ENCODE results near the gene MISP3. TPM values are rescaled to one million over a fixed set of nuclear protein-coding genes. Genes with fewer than 3 reads are reported as not detected.

Gene MISP3
- total RNA-seq, 1 donor from 2014 or later: 6.7 TPM

GRCh38 chr19:14113762-14114414 is 41.3 kb downstream of the MISP3 start:
- H3K4me3 ChIP-seq: no peak overlapping the region
- peaks cover 44% of the 10 kb centered on the region for H3K4me1 ChIP-seq

GRCh38 chr19:14114439-14114838 is 41.9 kb downstream of the MISP3 start:
- DNase-seq (no peak), ATAC-seq (no peak)
- intact Hi-C loops (cut with DNase I): no loop called here
- Histone ChIP-seq H3K36me3 (no peaks in the 10 kb centered on the region), H3K9me3 (no peaks in the 10 kb centered on the region), H3K4me3 (no peak overlapping the region), H3K27me3 (no peaks in the 10 kb centered on the region), H3K27ac (peak overlapping the region; percentile 80), H3K4me1 (peaks cover 49% of the 10 kb centered on the region)
- TF ChIP-seq CTCF (IDR thresholded peaks at IDR 0.05): no peak

More at GRCh38 chr19:14113762-14114414, 41.3 kb downstream of the MISP3 start:
- Histone ChIP-seq H3K27me3 (no peaks in the 10 kb centered on the region), H3K9me3 (no peaks in the 10 kb centered on the region), H3K27ac (peak overlapping the region; percentile 80), H3K36me3 (no peaks in the 10 kb centered on the region)
- DNase-seq (peak; percentile 76), ATAC-seq (no peak)
- intact Hi-C loops (cut with DNase I): no loop called here
- TF ChIP-seq CTCF (IDR thresholded peaks at IDR 0.05): peak; percentile 29

- peaks cover 53% of the 10 kb centered on the region for H3K4me1 ChIP-seq
- peak; percentile 80 for DNase-seq
- H3K27me3 ChIP-seq: no peaks in the 10 kb centered on the region
- peak; percentile 3 for ATAC-seq
- peak; percentile 64 for TF ChIP-seq CTCF (IDR thresholded peaks at IDR 0.05)
- H3K27ac ChIP-seq: peak overlapping the region; percentile 80
- no peaks in the 10 kb centered on the region for H3K36me3 ChIP-seq
- intact Hi-C loops (cut with DNase I): no loop called here
- H3K4me3 ChIP-seq: no peak overlapping the region
- H3K9me3 ChIP-seq: no peaks in the 10 kb centered on the region
Observed at GRCh38 chr19:14114854-14115253, 42.3 kb downstream of the MISP3 start.

GRCh38 chr19:14115756-14116155 is 43.2 kb downstream of the MISP3 start:
- H3K27ac ChIP-seq: peak overlapping the region; percentile 80
- no peaks in the 10 kb centered on the region for H3K36me3 ChIP-seq
- no peaks in the 10 kb centered on the region for H3K9me3 ChIP-seq
- ATAC-seq (no peak), DNase-seq (no peak)
- no peak for TF ChIP-seq CTCF (IDR thresholded peaks at IDR 0.05)
- peaks cover 60% of the 10 kb centered on the region for H3K4me1 ChIP-seq
- intact Hi-C loops (cut with DNase I): no loop called here
- H3K4me3 ChIP-seq: peak overlapping the region; percentile 84
- H3K27me3 ChIP-seq: no peaks in the 10 kb centered on the region

- Histone ChIP-seq H3K9me3 (no peaks in the 10 kb centered on the region), H3K4me1 (peaks cover 60% of the 10 kb centered on the region), H3K36me3 (no peaks in the 10 kb centered on the region), H3K27me3 (no peaks in the 10 kb centered on the region), H3K4me3 (peak overlapping the region; percentile 84), H3K27ac (peak overlapping the region; percentile 80)
- no peak for TF ChIP-seq CTCF (IDR thresholded peaks at IDR 0.05)
- ATAC-seq: no peak
- no peak for DNase-seq
- intact Hi-C loops (cut with DNase I): no loop called here
Observed at GRCh38 chr19:14116525-14116917, 43.9 kb downstream of the MISP3 start.

All from upper lobe of right lung (tissue), 1 donor.